Activated T-cell treated with anti-CD3 and anti-CD28 coated beads for 24 hours (primary cell): Measurements from ENCODE around the gene TMEM198.

Source experiments
- DNase-seq: peaks from one replicate; pipeline ENCODE4 v3.0.0-alpha.2; 2020; ENCODE audit warnings: low read depth

Gene TMEM198

DNA sequence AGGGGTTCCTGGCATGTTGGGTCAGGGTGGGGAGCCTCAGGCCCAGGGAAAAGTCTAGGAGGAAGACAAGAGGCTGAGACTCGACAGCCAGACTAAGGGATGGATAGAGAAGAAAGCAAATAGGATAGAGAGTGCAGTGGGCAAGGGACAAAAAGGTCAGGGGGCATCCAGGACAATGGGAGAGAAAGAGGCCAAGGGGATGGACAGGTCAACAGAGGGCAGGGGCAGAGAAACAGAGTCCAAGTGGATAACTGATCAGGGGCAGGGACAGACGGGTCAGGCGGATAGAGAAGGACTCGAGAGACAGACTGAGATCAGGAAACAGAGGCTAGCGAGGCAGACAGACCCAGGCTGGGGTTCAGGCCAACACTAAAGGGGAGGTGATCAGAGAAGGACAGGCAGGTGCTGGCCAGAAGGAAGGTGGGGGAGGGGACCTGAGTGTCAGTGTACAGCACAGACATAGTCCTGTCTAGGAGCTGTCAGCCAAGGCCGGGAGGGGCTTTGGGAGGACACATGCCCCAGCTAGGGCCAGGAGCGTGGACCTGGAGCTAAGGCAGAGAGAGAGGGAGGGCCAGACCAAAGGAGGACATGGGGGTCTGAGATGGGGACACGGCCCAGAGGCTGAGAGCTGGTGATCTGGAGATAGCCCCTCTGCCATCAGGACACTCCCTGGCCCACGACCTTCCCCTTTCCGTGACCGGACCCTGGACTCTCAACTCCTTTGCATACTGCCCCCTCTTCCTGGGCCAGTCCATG is 17.3 kb upstream of the TMEM198 start:
- DNase-seq, result no peak

DNA sequence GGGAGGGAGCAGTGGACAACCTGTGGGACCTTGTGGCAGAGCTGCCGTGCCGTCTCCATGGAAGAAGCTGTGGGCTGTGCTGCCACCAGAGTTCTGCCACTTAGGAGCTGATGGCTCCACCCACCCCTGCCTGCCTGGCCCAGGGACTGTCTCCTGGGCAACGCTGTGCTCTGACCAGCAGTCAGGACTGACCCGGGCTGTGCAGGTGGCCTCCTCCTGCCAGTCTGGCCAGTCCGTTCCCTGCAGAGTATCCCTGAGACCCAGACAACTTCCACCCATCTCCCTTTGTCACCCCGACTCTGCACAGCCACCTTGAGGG is 16.8 kb upstream of the TMEM198 start:
- DNase-seq, result no peak

DNA sequence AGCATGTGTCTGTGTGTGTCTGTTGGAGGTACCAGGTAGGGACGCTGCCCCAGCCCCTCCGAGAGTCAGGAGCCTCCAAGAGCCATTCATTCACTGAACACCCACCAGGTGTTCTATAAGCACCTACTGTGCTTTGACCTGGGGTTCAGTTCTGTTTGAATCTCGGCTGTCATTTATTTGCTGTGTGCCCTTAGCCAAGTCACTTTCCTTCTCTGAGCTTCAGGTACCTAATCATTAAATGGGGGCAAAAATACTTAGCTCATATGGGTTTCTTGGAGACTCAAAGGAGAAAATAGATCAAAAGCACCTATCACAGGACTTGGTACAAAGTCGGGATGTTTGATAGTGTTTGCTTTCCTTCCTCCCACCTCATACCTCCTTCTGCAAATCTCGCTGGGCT is 16.4 kb upstream of the TMEM198 start:
- no peak for DNase-seq

DNA sequence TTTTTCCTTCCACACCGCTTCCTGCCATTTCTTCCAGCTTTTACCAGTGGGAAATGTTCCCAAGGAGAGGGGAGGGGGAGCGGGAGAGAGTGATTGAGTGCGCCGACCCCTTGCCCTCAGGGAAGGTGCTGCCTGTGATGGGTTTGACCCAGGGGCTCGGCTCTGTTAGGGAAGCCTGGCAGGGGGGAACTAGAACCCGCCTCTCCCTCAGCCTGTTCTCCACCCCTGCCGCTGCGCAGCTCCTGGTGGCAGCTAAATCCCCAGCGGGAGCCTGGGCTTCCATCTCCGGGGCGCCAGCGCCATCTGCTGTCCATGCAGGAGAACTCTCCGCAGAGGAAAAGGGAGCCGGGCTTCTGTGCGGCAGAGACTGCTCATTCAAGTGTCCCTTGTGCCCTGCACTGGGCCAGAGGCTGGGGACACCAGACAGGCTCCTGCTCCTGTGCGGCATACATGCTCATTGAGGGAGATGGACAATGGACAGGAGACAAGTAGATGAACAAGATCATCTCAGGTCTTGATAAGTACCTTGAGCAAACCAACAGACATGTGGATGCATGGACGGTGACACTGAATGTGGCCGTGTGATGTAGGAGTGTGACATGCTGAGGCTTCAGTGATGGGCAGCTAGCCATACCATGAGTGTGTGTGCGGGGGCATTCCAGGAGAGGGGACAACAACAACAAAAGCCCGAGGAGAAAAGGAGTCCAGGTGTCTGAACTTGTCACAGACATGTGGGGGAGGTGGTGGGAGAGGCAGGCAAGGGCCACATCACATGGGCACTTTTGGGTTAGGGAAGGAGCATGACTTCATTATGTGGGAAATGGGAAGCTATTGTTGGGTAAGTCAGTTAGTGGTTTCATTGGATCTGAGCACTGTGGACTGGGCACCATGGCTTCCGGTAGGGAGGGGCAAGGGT is 13.5 kb upstream of the TMEM198 start:
- DNase-seq, result peak; percentile 83

DNA sequence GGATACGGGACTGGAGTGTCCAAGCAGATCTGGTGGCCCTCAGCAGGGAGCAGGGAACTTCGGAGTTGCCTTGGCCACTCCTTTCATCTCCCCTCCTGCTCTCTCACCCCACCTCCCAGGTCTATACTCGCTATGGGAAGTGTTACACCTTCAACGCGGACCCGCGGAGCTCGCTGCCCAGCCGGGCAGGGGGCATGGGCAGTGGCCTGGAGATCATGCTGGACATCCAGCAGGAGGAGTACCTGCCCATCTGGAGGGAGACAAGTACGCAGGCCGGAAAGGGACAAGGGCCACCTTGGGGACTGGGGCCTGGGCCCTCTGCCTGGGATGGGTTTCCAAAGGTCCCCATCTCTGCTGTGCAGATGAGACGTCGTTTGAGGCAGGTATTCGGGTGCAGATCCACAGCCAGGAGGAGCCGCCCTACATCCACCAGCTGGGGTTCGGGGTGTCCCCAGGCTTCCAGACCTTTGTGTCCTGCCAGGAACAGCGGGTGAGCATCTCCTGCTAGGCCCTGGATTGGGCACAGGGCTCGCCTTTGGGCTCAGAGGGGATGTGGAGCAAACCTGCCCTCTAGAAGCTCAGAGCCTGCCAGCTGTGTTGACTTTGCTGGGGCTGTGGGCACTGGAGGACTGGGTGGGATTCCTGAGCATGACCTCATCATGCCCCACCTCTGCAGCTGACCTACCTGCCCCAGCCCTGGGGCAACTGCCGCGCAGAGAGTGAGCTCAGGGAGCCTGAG is 12.0 kb upstream of the TMEM198 start:
- DNase-seq, result no peak

DNA sequence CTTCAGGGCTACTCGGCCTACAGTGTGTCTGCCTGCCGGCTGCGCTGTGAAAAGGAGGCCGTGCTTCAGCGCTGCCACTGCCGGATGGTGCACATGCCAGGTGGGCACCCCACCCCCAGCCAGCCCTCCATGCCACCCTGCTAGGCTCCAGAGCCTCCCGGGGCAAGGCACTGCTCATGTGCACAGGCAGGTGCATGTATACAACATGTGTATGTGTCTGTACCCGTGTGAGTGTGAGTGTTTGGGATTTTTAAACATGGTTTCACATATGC is 11.5 kb upstream of the TMEM198 start:
- no peak for DNase-seq

DNA sequence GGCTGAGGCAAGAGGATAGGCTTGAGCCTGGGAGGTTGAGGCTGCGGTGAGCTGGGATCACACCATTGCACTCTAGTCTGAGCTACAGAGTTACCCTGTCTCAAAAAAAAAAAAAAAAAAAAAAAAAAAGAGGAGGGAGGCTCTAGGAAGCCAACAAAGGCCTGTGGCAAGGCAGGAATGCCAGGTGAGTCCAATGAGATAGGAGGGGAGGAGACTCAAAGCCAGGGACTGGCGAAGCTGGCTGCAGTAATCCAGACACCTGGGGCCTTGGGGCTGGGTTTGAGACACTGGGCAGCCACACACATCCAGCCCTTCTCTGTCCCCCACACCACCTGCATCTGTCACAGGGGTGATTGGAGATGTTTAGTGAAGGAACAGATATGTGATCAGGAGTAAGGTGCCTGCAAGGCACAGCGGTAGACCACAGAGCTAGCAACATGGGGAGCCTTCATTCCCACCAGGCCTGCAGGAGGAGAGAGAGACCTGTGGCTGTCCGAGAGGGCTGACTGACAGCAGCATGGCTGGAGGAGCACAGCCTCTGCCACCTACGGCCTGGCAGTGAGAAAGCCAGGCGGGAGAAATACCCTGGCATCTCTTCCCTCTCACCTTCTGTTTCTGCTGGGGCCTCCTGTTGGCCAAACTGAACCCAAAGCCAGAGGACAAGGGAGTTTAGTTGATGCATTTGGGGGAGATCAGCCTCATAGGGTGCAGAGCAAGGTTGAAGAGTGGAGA is 9.7 kb upstream of the TMEM198 start:
- no peak for DNase-seq

DNA sequence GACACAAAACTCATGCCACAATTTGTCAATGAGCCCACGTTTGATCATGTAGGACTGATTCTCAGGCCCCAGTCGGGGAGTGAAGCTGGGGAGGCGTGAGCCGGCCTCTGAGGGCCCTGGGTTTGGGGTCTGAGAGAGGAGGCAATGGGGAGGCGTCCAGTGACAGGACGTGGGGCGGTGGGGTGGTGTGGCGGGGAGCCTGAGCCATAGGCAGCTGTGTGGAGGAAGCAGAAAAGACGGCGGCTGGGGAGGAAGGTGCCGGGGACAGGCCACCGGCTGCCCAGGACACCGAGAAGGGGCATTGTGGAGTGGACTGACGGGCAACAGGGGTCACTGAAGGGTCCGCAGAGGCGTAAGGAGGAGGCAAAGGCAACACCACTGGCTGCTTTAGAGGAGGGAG is 7.4 kb upstream of the TMEM198 start:
- DNase-seq, result no peak

DNA sequence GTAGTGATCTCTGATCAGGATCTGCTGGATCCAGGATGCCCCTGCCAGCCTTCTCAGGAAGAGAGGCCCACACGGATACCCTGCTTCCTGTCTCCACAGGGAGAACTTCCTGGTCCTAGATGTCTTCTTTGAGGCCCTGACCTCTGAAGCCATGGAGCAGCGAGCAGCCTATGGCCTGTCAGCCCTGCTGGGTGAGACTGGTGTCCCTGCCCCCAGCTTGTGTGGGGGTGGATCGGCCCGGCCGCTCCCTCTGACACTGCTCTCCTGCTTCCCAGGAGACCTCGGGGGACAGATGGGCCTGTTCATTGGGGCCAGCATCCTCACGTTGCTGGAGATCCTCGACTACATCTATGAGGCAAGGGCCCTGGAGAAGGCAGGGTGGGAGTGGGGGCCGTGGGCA is 6.9 kb upstream of the TMEM198 start:
- no peak for DNase-seq

DNA sequence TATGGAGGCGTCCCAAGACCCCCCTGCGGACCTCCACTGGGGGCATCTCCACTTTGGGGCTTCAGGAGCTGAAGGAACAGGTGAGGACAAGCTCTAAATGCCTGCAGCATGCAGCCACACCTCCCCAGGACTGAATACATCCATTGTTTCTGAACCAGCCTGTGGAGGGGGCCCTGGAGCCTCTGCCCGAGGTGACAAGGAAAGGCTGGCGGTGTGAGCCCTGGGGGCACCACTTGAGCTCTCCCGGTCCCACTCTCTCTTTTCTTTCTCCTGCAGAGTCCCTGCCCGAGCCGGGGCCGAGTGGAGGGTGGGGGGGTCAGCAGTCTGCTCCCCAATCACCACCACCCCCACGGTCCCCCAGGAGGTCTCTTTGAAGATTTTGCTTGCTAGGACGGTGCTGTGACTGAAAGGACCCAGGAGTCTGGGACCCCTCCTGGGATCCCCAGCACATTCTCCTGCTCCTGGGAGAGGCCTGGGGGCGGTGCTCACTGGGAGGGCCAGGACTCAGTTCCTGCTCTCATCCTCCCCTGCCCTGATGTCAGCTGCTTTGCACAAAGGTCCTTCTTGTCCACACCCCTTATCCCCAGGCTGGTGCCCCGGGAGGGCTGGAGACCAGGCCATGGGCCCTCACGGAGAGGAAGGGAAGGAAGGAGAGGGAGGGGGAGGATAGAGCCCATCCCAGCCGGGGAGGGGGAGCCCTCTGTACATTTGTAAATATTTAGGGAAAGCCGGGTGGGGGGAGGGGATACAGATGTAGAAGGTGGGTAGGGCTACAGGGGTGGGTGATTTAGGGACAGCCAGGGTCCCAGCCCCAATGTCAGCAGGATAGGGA is 6.0 kb upstream of the TMEM198 start:
- DNase-seq, result no peak

DNA sequence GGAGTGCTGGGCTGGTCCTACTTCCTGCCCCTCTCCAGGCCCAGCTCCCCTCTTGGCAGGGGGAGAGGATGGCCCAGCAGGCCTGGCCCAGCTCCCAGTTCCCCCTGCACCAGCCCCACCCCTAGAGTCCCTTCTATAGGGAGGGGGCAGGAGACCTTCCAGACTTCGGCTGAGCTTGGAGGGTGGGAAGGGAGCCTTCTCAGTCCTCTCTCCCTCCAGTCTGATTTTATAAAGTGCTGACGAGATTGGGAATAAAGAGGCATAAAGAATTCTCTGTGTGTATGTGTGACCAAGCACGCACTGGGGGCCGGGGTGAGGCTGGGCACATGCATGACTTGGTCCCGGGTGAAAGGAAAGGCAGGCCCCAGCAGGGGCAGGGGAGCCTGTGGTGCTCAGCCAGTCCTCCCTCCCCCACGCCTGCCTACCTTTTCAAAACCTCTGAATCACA is 5.3 kb upstream of the TMEM198 start:
- no peak for DNase-seq

DNA sequence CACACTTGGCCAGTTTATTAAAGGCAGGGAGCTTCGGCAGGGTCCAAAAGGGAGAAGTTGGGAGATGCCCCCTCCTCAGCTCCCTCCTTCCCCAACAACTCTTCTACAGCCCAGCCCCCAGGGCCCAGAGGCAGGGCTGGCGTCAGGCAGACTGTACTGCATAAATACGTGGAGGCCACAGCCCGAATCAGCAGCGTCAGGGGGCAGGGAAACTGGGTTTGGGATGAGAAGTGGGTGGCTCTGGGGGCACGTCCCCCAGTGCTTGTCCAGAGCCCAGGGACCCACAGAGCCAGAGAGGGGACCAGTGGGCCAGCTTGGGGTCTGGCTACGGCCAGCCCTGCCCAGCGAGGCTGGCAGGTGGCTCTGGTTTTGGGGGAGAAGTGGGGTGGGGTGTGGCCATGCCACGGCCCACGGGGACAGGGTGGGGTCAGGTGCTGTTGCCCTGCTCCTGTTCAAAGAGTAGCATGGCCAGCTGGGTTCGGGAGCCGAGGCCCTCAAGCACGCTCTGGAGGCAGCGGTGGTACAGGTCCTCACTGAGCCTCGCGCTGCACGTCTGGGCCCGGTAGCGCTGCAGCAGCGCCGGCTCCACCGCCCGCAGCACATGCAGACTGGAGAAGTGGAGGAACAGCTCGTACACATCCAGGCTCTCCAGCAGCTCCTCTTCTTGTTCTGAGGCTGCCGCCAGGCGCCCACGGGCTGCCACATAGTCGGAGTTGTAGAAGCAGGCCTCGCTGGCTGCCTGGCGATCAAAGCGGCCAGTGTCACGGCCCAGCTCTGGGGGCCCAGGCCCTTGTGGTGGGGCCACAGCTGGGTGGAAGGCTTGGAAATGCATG is 4.7 kb upstream of the TMEM198 start:
- no peak for DNase-seq

DNA sequence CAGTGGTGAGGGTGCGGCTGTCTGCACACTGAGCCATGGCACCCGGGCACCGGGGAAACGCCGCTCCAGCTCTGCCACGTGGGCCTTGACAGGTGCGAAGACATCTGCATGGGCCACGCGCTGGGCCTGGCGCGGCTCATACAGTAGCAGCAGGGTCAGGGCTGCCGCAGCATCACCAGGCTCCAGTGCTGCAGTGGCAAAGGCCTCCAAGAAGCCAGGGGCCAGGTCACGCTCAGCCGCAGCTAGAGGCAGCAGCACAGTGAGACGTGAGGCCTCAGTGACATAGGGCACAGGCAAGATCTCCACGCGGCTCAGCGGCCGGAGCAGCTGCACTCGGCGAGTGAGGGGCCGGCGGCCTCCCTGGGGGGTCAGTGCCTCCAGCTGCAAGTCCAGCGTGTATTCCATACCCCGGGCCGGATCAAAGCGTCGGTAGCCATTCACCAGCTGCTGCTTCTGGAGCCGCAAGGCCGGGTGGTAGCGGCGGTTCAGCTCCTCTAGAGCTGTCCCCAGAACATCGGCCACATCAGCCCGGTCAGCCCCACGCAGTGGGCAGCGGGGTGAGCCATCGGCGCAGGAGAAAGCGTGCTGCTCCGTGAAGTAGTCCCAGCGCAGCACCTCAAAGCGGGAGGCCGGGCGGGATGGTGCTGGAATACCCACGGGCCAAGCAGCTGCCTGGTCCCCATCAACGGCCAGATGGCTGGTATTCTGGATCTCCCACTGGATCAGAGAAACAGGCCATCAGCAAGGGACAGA is 3.7 kb upstream of the TMEM198 start:
- DNase-seq, result no peak

DNA sequence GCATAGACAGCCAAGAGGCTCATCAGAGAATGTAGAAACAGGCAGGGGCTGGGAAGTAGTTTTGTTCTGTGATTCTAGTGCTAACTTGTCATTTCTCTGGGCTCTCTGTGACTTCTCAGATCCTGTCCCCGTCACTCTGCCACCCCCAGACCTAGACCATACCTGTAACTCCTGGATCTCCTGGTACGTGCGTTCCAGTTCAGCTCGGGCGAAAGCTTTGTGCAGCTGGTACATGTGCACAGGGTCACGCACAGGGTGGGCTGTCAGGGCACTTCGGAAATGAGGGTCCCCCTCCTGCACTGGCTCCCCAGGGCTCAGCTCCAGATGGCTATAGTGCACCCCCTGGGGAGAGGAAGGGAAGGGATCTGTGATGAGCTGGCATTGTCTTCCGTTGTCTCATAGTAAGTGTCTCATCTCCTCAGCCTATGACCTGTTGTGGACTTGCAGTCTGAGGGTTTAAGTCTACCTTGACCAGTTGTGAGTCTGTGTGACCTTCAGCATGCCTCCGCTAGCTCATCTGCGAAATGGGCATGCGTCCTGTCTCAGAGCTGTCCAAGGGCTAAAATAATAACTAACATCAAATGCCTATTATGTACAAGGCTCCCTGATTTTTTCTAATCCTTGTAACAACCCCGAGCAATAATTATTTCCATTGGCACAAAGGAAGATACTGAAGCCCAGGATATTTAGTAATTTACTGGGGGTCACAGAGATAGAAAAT is 2.9 kb upstream of the TMEM198 start:
- DNase-seq, result no peak

DNA sequence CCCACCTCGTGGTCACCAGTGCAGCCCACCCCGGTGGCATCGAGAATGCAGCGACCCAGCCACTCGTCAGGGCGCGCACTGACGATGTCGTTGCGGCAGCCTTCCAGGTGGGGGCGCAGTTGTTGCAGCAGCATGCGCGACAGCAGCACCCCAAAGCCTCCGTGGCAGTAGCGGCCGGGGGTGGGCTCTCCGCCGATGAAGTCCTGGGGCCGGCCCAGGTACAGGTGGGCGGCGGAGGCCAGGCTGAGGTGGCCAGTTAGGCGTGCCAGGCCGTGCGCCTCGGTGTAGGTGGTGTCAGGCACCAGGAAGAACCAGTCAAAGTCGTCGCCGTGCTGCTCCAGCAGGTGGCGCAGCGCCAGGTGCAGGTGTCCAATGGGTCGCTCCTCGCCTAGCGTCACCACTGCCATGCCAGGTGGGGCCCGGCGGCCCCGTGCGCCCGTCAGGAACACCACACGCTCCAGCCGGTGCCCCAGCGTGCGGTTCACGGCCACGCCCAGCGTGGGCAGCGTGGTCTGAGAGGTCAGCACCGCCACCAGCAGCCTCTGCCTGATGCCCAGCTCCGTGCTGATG is 2.1 kb upstream of the TMEM198 start:
- peak; percentile 73 for DNase-seq

DNA sequence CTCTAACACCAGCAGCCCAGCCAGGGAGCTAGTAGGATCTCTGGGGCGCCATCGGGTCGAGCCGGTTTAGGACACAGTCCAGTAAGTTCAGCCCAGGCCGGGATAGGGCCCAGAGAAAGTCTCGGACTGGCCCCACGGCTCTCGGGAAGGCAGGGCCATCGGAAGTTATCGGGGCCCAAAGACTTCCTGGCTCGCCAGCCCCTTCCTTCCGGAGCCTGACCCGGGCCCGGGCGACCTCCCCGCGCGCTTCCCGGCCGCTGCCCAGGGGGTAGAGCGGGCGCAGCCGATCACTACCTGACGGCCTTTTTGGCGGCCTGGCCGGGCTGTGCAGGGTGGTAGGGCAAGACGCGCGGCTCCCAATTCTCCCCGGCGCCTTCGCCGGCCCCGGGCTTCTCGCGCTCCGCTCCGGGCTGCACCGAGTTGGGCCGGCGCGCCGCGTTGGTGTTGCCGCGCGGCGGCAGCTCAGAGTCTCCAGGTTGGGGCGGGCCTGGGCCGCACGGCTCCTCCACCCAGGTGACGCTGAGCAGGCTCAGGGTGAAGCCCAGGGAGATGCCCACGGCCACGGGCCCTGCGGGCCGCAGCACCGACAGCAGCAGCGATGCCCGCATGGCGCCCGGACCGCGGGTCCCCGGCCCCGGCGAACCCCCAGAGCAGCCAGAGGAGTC is 765 bp upstream of the TMEM198 start:
- DNase-seq, result no peak

DNA sequence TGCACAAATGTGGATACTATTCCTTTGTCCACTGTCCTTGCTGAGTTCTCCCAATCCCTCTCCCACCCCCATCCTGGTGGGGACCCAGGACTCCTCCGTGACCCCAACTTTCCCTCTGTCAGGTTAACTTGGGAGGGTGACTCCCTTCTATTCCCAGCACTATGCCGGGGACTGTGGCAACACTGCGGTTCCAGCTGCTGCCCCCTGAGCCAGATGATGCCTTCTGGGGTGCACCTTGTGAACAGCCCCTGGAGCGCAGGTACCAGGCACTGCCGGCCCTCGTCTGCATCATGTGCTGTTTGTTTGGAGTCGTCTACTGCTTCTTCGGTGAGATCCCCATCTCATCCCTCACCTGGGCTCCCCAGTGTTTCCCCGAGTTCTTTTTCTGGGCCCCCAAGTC is 739 bp downstream of the TMEM198 start:
- no peak for DNase-seq

DNA sequence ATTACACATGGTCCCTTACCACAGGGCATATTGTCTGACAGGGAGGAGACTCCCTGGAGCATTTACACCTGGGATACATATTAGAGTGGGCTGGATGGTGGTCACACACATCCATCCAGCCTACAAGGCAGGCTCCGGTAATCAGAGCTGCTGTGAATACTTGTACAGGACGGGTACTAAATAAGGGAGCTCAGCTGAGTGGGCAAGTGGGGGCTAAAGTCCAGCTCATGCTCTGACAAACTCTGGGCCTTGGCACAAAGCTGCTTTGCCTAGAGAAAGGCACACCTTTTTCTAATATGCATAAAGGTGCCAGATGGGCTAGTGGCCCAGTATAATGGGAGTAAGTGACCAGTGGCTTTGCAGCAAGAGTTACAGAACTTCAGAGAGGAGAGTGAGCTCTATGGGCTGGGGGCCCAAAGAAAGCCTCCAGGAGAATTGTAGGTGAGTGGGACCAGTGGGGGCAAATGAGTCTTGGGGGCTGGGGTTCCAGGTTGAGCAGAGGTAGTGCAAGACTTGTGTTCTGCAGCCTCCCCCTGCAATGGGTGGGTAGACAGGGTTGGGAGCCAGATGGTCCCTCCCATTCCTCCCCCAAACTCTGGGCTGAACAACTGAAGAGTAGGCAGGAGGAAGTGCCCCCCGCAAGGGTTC is 1.6 kb downstream of the TMEM198 start:
- DNase-seq, result no peak
